HG03280 (cell line): ENCODE measurements around the gene FGF6.
"Not testable (repeated sequence)": the region's sequence is repeated elsewhere in the genome, so short reads cannot be mapped to it uniquely, and the experiment has no call there.

ENCODE experiments used
- ATAC-seq: cut with Tn5 transposase; IDR thresholded peaks from one replicate; pipeline ENCODE4 v1.9.1; 2021; ENCODE audit warnings: mild to moderate bottlenecking, moderate library complexity; ENCODE audit not compliant: unreplicated experiment

The FGF6 gene

DNA sequence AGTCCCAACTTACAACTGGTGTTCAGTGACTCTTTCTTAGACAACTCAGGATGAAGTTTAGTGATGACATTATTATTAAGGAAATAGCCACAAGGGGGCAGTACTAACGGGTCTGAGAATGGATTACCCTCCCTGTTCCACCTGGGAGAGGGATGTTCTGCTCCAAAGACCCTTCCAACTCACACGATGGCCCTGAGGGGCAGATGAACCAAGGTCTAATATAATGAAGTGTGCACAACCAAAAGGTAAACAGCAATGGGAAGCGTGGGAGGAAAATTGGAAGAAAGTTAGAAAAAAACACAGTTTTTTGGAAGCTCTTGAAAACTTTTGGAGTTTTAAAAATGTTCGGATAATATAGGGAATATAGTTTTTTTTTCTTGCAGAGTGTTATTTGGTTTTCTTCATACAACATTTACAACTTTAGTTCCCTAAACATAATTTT, 24.0 kb downstream of the FGF6 start:
- ATAC-seq, result no peak

DNA sequence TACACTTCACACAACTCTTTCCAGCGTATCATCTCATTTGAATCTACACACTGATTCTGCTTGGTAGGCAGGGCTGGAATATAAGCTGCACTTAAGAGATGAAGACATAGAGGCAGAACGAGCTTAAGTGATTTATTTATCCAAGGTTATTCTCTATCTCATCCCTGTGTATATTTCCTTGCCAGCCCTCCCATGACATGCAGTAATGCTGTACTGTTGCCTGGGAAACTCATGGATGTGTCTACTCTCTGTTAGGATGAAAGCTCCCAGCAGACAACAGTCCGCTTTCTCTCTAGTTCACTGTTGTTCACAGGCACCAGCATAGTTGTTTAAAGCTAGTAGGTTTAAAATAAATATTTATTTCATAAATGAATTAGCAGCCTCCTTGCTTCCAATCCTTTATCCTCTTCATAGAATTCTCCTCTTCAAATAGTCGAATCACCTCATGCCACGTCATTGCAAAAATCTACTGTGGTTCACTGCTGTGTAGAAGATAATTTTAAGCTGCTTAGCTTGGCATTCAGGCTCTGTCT, 25.4 kb downstream of the FGF6 start:
- ATAC-seq, result no peak

DNA sequence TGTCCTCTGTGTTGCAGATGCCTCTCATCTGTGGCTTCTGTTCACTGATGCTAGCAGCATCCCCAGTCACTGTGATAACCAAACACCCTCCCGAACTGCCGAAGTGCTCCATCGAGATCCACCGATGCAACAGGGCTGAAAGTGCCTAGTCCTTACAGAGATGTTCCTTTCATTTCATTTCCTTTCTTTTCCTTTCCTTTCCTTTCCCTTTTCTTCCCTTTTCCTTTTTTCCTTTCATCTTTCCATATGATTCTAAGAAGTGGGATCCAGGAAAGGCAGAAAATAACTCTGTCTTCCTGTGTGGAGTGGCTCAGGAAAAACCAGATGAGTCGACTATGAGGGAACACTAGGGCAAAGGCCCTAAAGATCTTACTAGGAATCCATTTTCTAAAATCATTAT, 26.7 kb downstream of the FGF6 start:
- ATAC-seq, result no peak

DNA sequence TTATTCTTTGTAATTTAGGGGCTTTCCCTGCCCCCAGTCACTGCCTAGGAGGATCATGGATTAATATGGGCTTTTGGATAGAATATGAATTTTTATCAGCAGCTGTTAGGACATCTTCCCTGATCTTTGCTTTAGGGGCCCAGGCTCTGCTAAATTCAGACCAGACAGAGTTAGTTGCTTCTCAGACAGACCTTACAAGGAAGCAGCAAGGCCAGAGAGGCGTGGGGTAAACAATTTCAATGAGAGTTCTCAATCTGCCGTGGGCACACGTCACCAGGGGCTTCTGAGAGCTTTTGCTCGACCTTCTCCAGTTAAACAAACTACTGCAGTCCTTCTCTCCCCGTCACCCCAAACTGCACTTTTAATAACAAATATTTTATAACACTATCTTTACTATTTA, 27.7 kb downstream of the FGF6 start:
- ATAC-seq, result no peak

DNA sequence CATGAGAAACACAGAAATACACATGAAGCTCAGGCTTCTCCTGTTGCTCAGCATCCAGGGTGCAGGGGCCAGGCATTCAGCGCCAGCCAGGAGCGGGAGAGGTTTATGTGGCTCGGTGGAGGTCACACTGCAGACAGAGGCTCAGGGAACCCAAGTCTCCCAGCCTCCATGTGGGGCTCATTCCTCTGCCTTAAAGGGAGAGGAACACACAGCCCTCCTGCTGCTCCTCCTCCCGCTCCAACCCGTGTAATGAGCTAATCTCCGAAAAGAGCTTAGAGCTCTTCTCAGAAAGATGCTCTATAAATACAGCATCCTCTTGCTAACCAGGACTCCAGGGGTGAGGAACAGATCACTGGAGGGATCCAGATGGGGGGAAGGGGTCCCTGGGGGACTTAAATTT, 28.2 kb downstream of the FGF6 start:
- ATAC-seq, result no peak

DNA sequence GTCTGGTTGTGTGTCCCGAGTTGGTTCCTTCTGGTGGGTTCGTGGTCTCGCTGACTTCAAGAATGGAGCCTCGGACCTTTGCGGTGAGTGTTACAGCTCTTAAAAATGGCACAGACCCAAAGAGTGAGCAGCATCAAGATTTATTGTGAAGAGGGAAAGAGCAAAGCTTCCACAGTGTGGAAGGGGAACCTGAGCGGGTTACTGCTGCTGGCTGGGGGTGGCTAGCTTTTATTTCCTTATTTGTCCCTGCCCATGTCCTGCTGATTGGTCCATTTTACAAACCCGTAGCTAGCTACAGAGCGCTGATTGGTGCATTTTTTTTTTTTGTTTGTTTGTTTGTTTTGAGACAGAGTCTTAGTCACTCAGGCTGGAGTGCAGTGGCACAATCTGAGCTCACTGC, 29.3 kb downstream of the FGF6 start:
- no peak for ATAC-seq

DNA sequence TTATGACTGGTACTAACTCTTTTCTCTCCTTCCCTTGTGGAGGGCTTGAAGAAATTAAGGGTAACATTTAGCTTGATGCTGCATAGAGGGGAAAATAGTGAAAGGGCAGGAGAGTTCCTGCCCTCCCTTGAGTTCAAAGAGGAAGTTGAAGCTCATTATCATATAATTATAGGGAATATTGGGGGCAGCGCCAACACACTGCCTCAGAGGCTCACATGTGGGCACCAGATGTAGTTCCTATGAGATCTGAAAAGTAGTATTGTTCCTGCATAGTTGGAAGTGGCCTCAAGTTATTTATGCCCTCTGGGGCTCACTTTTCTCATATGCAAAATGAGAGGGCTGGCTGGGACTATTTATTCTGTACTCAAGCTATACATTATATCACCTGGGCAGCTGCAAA, 33.1 kb downstream of the FGF6 start:
- no peak for ATAC-seq

DNA sequence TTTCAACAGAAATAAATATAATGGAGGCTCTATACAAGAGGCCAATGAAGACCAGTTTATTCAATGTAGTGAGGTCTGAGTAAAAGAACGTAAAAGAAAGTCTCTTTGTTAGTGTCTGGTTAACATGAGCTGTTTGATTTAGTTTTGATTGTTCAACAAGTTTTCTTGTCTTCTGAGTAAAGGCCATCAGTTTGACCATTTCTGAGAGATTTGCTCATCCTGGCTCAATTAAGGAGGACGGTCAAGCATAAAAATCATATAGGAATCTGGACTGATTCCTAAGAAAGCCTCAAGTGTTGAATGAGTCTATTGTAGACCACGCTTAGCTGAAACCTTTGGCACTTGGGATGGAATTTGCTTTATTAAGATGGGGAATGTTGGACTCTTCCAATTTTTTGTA, 33.6 kb downstream of the FGF6 start:
- no peak for ATAC-seq

DNA sequence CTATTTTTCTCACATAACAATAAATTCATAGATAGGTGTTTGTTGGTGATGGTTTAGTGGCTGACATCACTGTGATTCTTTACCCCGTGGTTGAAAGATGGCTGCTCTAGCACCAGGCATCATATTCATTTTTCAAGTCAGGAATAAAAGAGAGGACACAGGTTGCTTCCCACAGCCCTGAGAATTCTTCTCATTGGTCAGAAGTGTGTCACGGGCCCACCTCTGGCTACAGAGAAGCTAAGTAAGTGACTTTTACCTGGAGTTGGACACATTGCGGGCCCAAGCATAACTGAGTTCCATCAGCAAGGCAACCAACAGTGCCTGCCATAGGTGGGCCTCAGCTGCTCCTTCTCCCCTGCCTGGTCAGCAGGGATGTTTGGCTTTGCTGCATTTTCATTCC, 38.5 kb downstream of the FGF6 start:
- no peak for ATAC-seq

DNA sequence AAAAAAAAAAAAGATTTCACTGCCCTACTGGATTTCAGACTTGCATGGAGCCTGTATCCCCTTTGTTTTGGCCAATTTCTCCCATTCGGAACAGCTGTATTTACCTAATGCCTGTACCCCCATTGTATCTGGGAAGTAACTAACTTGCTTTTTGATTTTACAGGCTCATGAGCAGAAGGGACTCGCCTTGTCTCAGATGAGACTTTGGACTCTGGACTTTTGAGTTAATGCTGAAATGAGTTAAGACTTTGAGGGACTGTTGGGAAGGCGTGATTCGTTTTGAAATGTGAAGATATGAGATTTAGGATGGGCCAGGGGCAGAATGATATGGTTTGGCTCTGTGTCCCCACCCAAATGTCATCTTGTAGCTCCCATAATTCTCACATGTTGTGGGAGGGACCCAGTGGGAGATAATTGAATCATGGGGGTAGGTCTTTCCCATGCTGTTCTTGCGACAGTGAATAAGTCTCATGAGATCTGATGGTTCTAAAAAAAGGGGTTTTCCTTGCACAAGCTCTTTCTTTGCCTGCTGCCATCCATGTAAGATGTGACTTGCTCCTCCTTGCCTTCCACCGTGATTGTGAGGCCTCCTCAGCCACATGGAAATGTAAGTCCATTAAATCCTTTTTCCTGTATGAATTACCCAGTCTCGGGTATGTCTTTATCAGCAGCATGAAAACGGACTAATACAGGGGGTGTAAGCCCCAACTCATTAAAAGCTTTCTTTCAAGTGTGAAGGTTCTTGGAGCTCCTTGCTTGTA, 40.6 kb downstream of the FGF6 start:
- ATAC-seq, result not testable (repeated sequence)

DNA sequence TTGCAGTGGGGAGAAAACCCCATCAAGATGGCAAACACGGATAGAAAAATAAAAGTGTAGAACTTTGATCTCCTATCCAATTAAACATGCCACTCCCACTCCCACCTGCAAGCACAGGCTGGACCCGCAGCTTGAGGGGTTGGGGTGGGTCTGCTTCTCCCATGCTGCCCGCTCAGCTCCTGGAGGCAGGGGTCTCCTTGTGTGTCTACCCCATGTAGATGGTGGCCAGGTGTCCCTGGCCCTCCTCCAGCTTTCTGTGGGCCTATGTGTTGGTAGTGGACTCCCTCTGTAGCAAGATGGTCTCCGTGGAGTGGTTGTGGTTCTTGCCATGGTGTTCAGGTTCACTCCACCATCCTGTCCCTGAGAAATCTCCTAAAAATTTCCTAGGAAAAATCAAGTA, 42.6 kb downstream of the FGF6 start:
- no peak for ATAC-seq

DNA sequence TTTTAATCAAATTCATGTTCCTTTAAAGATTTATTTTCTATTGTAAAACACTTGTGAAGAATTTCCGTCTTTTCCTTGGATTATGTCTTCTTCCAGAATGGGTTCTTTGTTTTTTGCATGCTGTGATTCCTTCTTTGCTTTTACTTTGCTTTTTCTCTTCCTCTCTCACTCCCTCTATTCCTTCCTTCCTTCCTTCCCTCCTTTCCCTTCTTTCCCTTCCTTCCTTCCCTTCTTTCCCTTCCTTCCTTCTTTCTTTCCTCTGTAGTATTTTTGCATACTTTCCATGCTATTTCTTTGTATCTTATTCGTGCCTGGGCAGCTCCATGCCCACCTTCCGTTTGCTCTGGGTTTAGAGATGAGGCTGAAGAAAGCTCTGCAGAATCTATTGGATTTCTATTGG, 44.5 kb downstream of the FGF6 start:
- ATAC-seq, result no peak

DNA sequence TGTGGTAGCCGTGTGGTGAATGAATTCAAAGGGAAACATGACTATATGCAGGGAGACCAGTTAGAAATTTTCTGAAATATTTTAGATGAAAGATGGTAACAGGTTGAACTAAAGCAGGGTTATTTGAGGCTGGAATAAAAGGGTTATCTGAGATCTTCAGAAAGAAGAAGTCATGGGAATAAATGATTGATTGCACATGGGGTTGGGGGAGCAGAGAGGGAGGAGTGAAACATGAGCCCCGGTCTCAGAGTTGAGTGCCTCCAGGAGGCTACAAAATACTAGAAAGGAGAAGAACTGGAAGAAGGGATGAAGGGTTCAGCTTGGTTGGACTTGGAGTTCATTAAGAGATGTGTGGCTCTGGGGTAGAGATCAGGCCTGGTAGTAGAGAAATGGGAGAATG, 49.8 kb downstream of the FGF6 start:
- no peak for ATAC-seq

DNA sequence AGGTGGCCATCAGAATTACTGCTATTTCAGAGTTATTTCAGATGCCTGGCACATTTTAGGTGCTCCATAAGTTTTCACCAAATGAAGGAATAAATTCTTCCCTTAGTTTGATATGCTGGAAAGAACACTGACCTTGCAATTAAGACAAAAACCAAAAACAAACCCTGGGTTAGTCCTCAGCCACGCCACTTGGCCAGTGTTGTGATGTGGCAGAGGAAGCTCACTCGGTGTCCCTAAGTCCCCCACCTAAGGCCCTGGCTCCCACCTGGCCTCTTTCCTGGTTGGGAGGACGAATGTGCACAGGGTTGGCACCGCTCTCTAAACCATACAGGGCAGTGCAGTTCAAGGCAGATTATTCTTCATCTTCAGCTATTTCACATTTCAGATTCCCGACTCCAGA, 52.4 kb downstream of the FGF6 start:
- ATAC-seq, result no peak

DNA sequence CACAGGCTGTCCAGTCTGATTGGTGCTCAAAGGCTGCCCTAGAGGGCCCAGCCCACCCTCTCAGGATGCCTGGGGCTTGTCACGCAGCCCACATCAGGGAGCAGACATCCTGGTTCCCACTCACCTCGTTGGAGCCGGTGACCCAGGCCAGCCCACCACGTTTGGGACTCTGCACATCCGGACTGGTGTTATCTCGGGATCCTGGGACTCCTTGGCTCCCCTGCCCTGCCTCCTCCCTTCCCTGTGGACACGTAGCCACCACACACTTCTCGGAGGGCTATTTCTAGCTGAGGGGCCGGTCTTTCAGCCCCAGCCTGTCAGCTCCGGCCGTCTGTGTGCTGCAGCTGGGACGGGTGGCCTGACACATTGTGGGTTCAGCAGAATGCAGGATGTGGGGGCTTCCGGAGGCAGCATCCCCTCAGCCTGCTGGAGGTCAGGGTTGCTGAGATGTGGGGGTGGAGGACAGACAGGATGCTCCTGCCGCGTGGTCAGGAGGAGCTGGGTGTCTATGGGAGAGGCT, 53.3 kb downstream of the FGF6 start:
- no peak for ATAC-seq

DNA sequence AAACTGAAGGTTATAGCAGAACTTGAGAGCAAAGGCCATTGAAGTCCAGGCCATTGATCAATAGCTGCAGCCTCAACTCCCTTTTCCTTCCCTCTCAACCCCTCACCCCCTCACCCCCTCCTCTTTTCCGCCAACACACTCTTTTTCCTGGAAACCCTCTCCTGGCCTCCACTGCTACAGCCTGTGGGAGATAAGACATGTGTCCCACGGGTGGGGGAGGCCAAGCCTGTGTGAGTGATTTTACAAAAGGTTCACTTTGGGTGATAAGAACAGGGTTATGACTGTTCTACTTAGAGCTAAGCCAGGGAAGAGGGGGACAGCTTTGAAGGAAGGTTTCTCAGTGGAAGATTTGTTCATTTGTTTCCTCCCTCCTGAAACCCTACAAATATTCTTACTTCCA, 57.0 kb downstream of the FGF6 start:
- ATAC-seq, result no peak

DNA sequence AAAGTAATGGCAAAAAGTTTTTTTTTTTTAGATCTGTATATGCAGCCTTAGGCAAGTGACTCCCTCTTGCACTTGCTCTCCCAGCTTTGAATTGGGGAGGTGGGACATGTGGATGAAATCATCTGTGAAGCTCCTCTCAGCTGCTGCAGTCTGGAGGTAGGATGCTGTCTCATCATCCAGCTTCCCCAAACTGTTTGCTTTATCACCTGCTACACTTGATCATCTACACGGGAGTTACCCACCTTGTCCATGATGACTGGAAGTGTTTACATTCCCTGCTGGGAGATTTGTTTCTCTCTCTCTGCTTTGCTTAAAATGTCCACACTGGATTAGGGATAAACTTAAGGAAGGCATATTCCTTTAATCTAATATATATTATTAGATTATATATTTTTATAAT, 57.6 kb downstream of the FGF6 start:
- no peak for ATAC-seq

DNA sequence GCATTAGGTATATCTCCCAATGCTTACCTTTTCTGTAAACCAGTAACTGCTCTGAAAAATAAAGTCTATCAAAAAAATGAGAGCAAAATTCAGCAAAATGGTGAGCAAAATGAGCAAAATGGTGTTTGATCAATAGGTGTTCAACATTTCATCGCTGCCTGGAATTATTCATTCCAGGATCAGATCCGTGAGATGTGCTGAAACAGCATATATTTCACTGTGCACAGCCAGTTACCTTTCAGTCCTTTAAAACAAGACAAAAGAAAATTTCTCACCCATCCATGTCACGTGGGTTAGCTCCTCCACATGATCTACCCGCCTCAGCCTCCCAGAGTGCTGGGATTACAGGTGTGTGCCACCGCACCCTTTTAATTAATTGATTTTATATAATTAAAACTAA, 58.0 kb downstream of the FGF6 start:
- ATAC-seq, result no peak

DNA sequence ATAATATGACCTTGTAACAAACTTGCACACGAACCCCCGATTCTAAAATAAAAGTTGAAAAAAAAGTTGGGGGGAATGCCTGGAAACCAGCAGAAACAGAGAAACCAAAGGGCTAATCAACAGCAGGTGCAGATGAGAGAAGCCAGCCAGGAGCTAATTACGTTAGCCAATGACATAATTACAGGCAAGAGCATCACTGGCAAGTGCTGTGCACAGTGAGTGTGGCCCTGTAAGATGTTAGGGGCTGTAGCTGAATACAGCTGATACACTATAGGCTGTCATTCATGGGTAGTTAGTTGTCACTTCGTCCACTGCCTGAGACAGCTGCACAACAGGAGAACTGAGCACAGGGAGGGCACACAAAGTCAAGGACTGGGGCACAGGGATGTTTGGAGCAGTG, 58.8 kb downstream of the FGF6 start:
- no peak for ATAC-seq
